GM12891 (cell line): Measurements from ENCODE around the gene AGXT.

Source experiments
- PAX5 ChIP-seq: IDR thresholded peaks from 2 replicates; pipeline ENCODE4 v1.6.1; 2011; ENCODE audit warnings: low read length, moderate library complexity, mild to moderate bottlenecking; ENCODE audit not compliant: insufficient read depth, severe bottlenecking
- POLR2A ChIP-seq: IDR thresholded peaks from 2 replicates; pipeline ENCODE4 v1.6.1; 2011; ENCODE audit warnings: low read depth, low read length, control low read depth
- POLR2AphosphoS5 ChIP-seq: IDR thresholded peaks from 2 replicates; pipeline ENCODE4 v1.6.1; 2011; ENCODE audit warnings: low read depth, low read length, control low read depth
- POU2F2 ChIP-seq: IDR thresholded peaks from 2 replicates; pipeline ENCODE4 v1.6.1; 2011; ENCODE audit warnings: low read depth, mild to moderate bottlenecking, control low read depth, low read length, moderate library complexity
- SPI1 ChIP-seq: IDR thresholded peaks from 2 replicates; pipeline ENCODE4 v1.6.1; 2011; ENCODE audit warnings: low read depth, low read length, control low read depth
- TAF1 ChIP-seq: IDR thresholded peaks from 2 replicates; pipeline ENCODE4 v1.6.1; 2011; ENCODE audit warnings: low read depth, low read length, control low read depth

GRCh38 chr2:240877460-240878340 is 9.1 kb downstream of the AGXT start:
- no peak for TF ChIP-seq POLR2A
- no peak for TF ChIP-seq POLR2AphosphoS5
- no peak for TF ChIP-seq PAX5
- no peak for TF ChIP-seq TAF1
- no peak for TF ChIP-seq POU2F2
- no peak for TF ChIP-seq SPI1
